ENCODE measurements around the gene MYO1A.

DNA sequence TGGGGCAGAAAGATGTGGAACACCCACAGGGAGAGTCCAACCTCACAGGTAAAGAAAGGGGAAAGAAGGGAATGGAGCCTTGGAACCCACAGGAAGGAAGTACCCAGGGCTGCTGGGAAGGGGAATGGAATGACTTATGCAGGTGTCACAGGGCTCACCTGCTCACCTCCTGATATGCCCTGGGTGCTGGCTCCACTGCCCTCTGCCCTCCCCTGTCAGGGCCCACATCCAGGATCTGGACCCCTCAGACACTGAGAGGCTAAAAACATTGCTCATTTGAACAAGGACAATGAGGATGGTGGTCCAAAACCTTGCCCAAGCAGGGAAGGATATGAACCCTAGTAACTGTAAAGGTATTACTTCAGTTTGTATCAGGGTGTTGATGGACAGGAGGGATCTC is 62.9 kb downstream of the MYO1A start:
- TF ChIP-seq, protein P1, sequence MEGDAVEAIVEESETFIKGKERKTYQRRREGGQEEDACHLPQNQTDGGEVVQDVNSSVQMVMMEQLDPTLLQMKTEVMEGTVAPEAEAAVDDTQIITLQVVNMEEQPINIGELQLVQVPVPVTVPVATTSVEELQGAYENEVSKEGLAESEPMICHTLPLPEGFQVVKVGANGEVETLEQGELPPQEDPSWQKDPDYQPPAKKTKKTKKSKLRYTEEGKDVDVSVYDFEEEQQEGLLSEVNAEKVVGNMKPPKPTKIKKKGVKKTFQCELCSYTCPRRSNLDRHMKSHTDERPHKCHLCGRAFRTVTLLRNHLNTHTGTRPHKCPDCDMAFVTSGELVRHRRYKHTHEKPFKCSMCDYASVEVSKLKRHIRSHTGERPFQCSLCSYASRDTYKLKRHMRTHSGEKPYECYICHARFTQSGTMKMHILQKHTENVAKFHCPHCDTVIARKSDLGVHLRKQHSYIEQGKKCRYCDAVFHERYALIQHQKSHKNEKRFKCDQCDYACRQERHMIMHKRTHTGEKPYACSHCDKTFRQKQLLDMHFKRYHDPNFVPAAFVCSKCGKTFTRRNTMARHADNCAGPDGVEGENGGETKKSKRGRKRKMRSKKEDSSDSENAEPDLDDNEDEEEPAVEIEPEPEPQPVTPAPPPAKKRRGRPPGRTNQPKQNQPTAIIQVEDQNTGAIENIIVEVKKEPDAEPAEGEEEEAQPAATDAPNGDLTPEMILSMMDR (IDR thresholded peaks at IDR 0.05): no peak
- no peak for TF ChIP-seq POLR2AphosphoS5 (IDR thresholded peaks at IDR 0.05)
